ENCODE measurements around the gene FKBP7.
"Not testable (repeated sequence)": the region's sequence is repeated elsewhere in the genome, so short reads cannot be mapped to it uniquely, and the experiment has no call there.

Gene FKBP7, protein sequence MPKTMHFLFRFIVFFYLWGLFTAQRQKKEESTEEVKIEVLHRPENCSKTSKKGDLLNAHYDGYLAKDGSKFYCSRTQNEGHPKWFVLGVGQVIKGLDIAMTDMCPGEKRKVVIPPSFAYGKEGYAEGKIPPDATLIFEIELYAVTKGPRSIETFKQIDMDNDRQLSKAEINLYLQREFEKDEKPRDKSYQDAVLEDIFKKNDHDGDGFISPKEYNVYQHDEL

DNA sequence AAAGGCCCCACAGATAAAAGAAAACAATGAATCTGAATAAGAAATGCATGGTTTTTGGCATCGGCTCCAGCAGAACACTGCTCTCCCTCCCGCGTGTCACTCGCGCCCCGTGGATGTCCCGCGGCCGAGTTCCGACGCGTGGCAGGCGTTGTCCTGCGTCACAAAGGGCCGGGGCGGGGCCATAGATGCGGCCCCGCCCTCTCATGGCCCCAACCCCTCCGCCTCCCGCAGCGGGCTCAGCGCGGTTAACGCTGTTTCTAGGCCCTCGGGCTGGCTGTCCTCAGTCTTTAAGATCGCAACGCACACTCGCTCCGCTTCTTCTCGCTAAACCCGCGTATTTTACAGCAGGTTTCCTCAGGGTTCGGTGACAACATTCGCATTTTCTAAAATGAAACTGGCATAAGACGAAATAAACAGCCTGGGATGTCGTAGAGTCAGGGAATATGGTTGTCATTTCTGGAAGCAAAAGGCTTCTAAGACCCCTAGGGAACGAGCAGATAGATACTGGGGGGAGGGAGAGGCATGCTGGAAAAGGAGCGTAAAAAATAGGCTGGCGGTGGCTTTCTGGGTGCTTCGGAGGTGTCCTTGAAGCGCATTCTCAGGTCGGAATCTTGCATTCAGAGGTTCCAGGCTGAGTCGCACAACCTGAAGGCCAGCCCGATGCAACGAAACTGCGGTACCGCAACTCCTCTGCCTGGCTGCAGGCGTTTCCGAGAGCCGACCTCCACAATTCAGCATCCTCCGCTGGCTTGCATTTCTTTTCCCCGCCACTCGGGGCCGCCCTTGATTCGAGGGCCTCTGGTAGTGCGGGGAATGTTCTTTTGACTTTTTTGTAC, at the start of gene FKBP7:
FKBP7 (minus strand) TSS at position 162 of the 836 bp plus-strand sequence; CDS start at position 61, 101 bp downstream.
- DNase-seq = peak; percentile 56 to 77

DNA sequence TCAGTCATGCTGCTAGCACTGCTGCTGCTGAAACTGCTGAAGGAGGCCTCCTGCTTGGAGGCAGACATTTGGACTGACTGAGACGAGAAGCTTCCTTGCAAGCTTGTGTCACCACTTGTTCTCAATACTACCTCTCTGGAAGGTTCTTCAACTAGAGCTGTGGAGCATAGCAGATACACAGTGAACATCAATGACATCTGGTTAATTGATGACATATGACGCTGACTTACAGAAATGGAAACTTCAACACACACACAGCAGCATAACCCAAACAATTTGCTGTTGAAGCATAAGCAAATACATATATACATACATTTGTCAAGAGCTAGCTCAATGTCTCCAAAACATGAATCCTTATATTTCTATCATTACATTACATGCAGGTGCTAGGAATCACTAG, 49.2 kb upstream of the FKBP7 start:
- DNase-seq = no peak

DNA sequence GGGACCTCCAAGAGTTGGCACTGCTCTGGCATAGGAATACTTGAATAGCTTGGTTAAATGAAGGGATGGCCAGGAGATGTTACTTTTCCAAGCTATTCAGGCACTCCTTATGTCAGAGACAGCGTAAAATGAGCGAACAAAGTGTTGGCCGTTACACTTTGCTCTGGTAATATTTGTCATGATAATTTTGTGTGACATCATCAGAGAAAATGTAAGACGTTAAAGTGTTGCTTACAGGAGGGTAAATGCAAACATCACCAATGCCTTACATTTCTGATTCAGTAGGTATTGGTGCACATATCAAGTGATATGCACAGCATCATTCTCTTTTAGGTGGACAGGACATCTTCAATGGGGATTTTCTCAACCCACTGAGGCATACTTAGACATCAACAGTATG, 47.9 kb upstream of the FKBP7 start:
- DNase-seq = no peak

GRCh38 chr2:178525460-178525859, 47.1 kb upstream of the FKBP7 start:
- not testable (repeated sequence) for DNase-seq

- DNase-seq = not testable (repeated sequence)
Measured at GRCh38 chr2:178525010-178525409, 46.6 kb upstream of the FKBP7 start.

GRCh38 chr2:178523596-178524134, 45.3 kb upstream of the FKBP7 start:
- DNase-seq = no peak

GRCh38 chr2:178522950-178523595, 44.7 kb upstream of the FKBP7 start:
- DNase-seq = peak; percentile 20 to 56

- DNase-seq = no peak
Measured at GRCh38 chr2:178521304-178522150, 43.1 kb upstream of the FKBP7 start.

- no peak for DNase-seq
Measured at GRCh38 chr2:178517496-178517895, 39.1 kb upstream of the FKBP7 start.

DNA sequence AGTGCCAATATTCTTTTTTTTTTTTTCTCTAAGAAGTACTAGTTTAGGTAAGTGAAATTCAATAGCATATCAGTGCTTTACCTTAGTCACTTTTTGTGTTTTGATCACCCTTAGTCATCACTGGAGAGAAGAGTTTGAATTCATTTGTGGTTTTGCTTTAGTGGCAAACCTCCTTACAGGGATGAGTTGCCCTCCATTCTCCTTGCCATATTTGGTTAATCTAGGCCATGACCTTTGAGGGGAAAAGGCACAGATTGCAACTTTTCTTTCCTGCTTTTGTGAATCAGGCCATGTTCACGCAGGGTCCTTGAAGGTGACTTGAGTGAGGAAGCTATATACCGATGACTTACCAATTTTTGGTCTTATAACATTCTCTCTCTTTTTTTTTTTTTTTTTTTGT, 36.3 kb upstream of the FKBP7 start:
- peak in 1 of 2 experiments; percentile 40 for DNase-seq

GRCh38 chr2:178513876-178514275, 35.5 kb upstream of the FKBP7 start:
- DNase-seq = no peak

- DNase-seq = no peak
Measured at GRCh38 chr2:178512484-178512883, 34.1 kb upstream of the FKBP7 start.

DNA sequence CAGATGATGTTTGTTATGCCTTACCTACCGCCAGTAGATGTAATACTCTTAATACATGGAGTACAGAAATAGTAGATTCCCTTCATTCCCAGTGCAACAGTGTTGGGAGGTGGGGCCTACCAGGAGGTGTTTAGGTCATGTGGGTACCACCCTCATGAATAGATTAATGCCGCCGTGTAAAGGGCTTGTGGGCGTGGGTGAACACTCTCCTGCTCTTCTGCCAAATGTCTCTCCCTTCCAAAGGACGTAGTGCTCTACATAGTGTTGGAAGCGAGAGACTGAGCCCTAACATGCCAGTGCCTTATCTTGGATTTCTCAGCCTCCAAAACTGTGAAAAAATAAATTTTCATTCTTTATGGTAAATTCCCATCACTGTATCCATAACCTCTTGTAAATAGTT, 32.0 kb upstream of the FKBP7 start:
- no peak for DNase-seq

GRCh38 chr2:178508646-178509045, 30.2 kb upstream of the FKBP7 start:
- DNase-seq = no peak

DNA sequence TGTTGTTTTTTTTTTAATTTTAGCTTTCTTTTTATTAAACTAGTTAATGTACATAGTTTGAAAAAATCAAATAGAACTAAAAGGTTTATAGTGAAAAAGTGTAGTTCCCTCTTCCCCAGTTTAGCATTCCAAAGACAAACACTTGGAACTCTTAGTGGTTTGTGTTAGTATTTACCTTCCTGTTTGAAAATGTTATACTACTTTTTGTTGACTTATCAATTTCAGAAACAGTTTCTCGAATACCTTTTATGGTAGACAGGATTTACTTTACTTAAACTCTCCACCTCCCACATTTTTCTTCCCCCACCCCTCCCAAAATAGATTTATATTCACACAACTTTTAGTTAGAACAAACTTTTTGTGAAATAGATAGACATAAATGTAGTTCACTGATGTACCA, 28.5 kb upstream of the FKBP7 start:
- DNase-seq = no peak

GRCh38 chr2:178506524-178506923, 28.1 kb upstream of the FKBP7 start:
- no peak for DNase-seq

GRCh38 chr2:178506101-178506500, 27.7 kb upstream of the FKBP7 start:
- DNase-seq = no peak

DNA sequence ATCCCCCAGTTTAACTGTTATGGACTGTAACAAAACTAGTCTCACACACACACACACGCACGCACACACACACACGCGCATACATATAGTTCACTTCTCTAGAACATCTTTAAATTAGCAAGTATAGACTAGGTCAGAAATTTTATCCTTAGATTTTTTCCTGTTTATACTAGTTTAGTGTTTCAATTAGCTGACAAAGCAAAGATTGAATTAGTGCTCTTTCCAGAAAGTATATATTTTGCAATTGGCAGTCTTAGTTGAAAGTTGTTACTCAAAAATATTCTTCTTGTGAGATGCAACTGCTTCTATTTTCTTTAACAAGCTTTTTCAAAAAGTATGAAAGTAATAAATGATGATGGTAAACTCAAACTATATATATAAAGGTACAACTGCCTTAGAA, 24.4 kb upstream of the FKBP7 start:
- DNase-seq = no peak

GRCh38 chr2:178499640-178500039, 21.2 kb upstream of the FKBP7 start:
- DNase-seq = no peak

DNA sequence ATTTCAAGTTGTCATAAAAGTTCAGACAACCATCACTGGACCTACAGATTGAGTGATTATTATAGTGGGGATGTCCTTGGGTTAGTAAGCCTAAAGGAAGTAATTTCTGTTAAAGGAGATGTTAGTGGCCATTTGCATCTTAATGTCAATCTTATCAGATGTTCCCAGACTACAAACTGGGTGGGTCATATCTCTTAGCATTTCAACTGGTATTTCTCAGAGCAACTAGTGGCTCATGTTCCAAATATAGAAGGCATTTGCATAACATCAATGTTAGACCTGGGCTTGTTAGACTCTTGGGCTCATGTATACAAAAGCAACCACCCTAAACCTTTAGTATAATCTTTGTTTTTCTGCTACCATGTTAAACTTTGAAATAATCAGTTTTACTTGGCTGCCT, 19.7 kb upstream of the FKBP7 start:
- no peak for DNase-seq

- DNase-seq = no peak
Measured at GRCh38 chr2:178496049-178496448, 17.6 kb upstream of the FKBP7 start.

DNA sequence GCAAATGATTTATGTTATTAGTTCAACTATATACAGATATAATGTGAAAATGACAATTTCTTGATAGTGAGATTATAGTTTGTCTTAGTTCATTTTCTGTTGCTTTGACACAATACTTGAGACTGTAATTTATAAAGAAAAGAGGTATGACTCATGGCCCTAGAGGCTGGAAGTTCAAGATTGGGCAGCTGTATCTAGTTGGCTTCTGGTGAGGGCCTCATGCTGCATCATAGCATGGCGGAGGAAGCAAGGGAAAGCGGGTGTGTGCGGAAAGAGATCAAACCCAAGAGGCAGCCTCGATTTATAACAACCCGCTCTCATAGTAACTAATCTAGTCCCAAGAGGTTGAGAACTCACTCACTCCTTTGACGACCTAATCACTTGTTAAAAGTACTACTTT, 13.2 kb upstream of the FKBP7 start:
- no peak for DNase-seq

GRCh38 chr2:178485356-178485755, 7.0 kb upstream of the FKBP7 start:
- DNase-seq = no peak

Data from SW 1271 (cell line).